GM12875 (cell line): Measurements from ENCODE around the gene KCTD6.

Experiments used
- H3K4me3 ChIP-seq: one replicate; pipeline ENCODE4 v1.5.1; 2011; ENCODE audit warnings: low read depth, low read length, control low read depth
- CTCF ChIP-seq: IDR thresholded peaks from 2 replicates; pipeline ENCODE4 v1.5.1; 2011; ENCODE audit warnings: low read depth, mild to moderate bottlenecking, control low read depth, inconsistent platforms, low read length, moderate library complexity, borderline replicate concordance; ENCODE audit not compliant: insufficient read depth

The KCTD6 gene

DNA sequence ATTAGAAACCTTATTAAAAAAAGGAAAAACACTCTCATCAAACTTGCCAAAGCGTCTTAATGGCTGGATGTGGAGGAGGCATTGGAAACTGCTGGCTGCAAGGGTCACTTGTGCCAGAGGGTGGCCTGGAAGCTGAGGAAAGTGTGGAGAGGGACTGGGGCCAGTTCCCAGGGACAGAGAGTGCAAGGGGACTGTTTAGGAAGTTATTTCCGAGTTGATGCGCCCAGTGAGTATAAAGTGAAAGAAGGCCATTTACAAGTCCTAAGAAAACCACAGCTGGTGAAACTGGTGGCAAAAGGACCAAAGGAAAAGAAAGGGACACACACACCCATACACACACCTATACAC lies 7.2 kb upstream of the KCTD6 start:
- H3K4me3 ChIP-seq, result no peak overlapping the region
- TF ChIP-seq CTCF, result no peak

DNA sequence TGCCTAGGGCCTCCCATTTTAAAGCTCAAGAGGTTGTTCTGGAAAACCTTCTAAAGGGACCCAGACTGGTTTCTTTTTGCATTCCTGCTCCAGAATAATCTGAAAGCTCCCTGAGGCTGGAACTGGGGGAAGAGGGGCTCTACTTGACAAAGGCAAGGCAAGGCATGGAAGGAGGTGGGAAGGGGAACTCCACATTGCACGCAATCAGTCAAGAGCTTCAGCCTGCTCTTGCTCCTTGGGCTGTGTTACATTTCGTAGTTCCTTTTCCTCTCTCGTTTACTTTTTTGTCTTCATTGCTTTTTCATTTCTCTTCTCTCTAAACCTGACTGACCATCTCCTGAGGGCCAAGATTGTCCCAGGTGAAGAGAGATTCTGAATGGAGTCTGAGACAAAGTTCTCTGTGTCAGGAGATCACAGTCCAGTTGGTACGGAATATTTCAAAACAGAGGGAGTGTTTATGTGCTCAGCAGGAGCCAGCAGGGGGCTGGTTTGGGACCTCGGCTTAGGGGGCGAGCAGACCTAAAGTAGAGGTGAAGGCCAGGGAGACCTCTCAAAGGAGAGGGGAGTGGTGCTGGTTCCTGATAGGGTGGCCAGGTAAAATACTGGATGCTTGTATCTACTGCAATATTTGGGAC lies 6.0 kb upstream of the KCTD6 start:
- no peak overlapping the region for H3K4me3 ChIP-seq
- TF ChIP-seq CTCF, result no peak

DNA sequence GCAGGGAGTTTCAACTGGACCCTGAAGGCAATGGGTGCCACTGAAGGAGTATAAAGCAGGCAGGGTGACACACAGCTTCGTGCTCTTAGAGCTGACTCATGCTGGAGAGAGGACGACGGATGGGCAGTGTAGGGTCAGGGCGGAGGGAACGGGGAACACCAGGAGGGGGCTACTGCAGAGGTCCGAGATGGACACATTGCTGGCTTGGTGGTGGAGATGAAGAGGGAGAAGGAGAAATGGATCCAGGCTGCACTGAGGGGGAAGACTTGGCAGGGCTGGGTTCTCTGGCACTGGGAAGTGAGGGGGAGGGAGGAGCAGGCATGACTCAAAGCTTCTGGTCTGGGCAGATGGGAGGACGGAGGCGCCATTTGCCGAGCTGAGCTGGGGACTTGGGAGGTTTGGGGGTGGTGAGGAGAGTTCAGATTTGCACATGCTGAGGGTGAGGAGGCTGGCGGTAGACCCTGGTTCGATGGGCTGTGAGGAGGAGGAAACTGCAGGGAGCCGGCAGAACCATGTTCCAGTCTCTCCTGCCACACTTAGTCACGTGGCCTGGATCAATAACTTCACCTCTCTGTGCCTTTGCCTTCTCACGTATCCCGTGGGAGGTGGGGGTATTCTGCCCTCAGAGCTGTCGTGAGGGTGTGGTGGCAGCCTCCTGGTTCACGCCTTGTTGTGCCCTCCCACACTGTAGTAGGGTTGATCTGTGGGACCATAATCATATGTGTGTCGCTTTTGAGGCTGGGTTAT lies 4.6 kb upstream of the KCTD6 start:
- TF ChIP-seq CTCF, result no peak
- no peak overlapping the region for H3K4me3 ChIP-seq

GRCh38 chr3:58488967-58489366 lies 2.9 kb upstream of the KCTD6 start:
- no peak overlapping the region for H3K4me3 ChIP-seq
- TF ChIP-seq CTCF, result no peak

GRCh38 chr3:58490860-58491501 lies 915 bp upstream of the KCTD6 start:
- no peak overlapping the region for H3K4me3 ChIP-seq
- TF ChIP-seq CTCF, result no peak

- H3K4me3 ChIP-seq, result peak overlapping the region; percentile 54
- no peak for TF ChIP-seq CTCF
Measured at GRCh38 chr3:58492494-58492905, 604 bp downstream of the KCTD6 start.

- no peak for TF ChIP-seq CTCF
- H3K4me3 ChIP-seq, result no peak overlapping the region
Measured at GRCh38 chr3:58494107-58494506, 2.2 kb downstream of the KCTD6 start.
